ENCODE measurements around the gene PAQR5. TPM values are rescaled to one million over a fixed set of nuclear protein-coding genes. Genes with fewer than 3 reads are reported as not detected.
A peak's percentile ranks its signal among the peaks of the same experiment; 100 is the strongest.
"Not testable (repeated sequence)": the region's sequence is repeated elsewhere in the genome, so short reads cannot be mapped to it uniquely, and the experiment has no call there.

Gene PAQR5
- total RNA-seq, 1 donor = 1.1 TPM

- Histone ChIP-seq H3K36me3 (ENCODE audit: insufficient read depth, low read length) (no peaks in the 10 kb centered on the region), H3K27ac (ENCODE audit: low read depth, low read length) (no peak overlapping the region), H3K4me2 (ENCODE audit: insufficient read depth, low read length) (no peak overlapping the region), H3K79me2 (ENCODE audit: insufficient read depth, low read length) (no peaks in the 10 kb centered on the region), H3K9me3 (ENCODE audit: low read depth, low read length) (peaks cover 3% of the 10 kb centered on the region), H3K4me1 (ENCODE audit: insufficient read depth, low read length) (no peaks in the 10 kb centered on the region), H4K20me1 (ENCODE audit: insufficient read depth, low read length) (no peaks in the 10 kb centered on the region), H2AFZ (ENCODE audit: low read length) (no peak overlapping the region), H3K27me3 (ENCODE audit: insufficient read depth, low read length) (no peaks in the 10 kb centered on the region), H3K4me3 (ENCODE audit: insufficient read depth, low read length) (no peak overlapping the region)
- no peak for TF ChIP-seq CTCF (IDR thresholded peaks at IDR 0.05; ENCODE audit: extremely low read depth, low read depth, low read length)
- DNase-seq (ENCODE audit: insufficient read length, low spot score, missing footprints) = no peak
These were observed 8.2 kb upstream of the PAQR5 start for GRCh38 chr15:69290346-69291164.

DNA sequence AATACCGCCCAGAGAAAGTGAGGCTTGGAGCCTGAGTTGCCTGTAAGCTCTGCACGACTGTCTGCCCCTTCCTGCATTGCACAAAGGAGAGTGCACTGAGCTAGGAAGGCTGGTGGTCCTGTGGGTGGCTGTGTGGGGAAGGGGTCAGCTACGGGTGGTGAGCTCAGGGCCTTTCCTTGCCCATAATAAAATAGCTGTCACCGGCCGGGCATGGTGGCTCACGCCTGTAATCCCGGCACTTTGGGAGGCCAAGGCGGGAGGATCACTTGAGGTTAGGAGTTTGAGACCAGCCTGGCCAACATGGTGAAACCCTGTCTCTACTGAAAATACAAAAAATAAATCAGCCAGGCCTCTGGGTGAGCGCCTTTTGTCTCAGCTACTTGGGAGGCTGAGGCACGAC, 7.1 kb upstream of the PAQR5 start:
- H3K27me3 ChIP-seq (ENCODE audit: insufficient read depth, low read length); H3K4me2 ChIP-seq (ENCODE audit: insufficient read depth, low read length); H3K27ac ChIP-seq (ENCODE audit: low read depth, low read length); H3K9me3 ChIP-seq (ENCODE audit: low read depth, low read length); H3K4me1 ChIP-seq (ENCODE audit: insufficient read depth, low read length); H3K79me2 ChIP-seq (ENCODE audit: insufficient read depth, low read length); DNase-seq (ENCODE audit: insufficient read length, low spot score, missing footprints); H2AFZ ChIP-seq (ENCODE audit: low read length); H3K4me3 ChIP-seq (ENCODE audit: insufficient read depth, low read length); H4K20me1 ChIP-seq (ENCODE audit: insufficient read depth, low read length); H3K36me3 ChIP-seq (ENCODE audit: insufficient read depth, low read length): not testable (repeated sequence)

DNA sequence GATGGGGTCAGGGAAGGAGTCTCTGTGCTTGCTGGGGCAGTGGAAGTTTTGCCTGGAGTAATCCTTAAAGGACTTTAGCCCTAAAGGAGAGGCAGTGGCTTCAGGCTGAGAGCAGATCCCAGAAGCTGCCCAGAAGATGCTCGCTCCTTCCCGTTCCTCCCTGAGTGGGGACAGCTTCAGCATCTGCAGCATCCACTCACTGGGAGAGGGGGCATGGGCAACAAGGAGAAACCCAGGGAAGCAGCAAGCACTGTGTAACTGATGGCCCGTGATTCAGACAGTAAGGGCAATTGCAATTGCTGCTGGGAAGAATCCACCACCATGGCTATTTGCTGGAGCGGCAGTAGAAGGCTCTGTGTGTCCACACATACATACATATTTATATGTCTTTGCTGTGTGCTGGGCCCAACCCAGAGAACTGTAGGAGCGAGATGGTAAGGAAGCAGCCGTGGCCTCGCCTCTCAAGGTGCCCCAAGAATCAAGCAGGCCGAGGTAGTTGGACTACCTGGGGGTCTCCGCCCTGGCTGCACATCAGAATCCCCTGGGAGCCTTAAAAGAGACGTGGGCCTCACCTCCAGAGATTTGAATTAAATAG, 5.8 kb upstream of the PAQR5 start:
- Histone ChIP-seq H3K27ac (ENCODE audit: low read depth, low read length) (no peak overlapping the region), H3K79me2 (ENCODE audit: insufficient read depth, low read length) (no peaks in the 10 kb centered on the region), H3K4me2 (ENCODE audit: insufficient read depth, low read length) (no peak overlapping the region), H2AFZ (ENCODE audit: low read length) (no peak overlapping the region), H3K36me3 (ENCODE audit: insufficient read depth, low read length) (no peaks in the 10 kb centered on the region), H3K4me3 (ENCODE audit: insufficient read depth, low read length) (no peak overlapping the region), H3K9me3 (ENCODE audit: low read depth, low read length) (peaks cover 3% of the 10 kb centered on the region), H4K20me1 (ENCODE audit: insufficient read depth, low read length) (no peaks in the 10 kb centered on the region), H3K4me1 (ENCODE audit: insufficient read depth, low read length) (no peaks in the 10 kb centered on the region), H3K27me3 (ENCODE audit: insufficient read depth, low read length) (peaks cover 5% of the 10 kb centered on the region)
- no peak for TF ChIP-seq CTCF (IDR thresholded peaks at IDR 0.05; ENCODE audit: extremely low read depth, low read depth, low read length)
- no peak for DNase-seq (ENCODE audit: insufficient read length, low spot score, missing footprints)

DNA sequence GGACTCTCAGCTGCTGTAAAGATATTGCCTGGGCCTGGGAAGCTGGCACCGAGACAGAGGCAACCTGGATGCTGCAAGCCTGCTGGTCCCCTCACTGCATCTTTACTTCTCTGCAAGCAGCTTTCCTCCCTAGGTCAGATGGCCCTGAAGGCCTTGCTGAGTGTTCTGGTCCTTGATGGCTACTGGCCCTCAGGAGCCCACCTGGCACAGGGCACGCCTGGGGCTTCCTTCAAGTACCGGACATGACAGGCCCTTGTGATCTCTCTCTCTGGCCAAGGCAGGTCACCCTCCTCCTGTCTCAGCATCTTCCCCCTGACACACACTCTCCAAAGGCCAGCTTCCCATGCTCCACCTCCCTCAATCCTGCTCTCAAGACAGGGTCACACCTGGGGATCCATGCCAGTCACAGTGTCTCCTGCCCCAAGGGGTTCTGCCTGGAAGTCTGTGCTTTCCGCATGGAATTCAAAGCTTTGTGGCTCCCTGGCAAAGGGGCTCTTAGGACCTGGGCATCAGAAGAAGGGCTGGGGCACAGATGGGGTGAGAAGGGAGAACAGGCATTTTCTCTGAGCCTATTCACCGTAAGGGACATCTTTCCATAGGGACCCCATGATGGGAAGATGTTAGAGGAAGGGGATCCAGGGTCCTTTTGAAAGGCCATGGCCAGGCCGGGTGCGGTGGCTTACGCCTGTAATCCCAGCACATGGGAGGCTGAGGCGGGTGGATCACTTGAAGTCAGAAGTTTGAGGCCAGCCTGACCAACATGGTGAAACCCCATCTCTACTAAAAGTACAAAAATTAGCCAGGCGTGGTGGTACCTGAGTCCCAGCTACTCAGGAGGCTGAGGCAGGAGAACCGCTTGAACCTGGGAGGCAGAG, 4.7 kb upstream of the PAQR5 start:
- TF ChIP-seq CTCF (IDR thresholded peaks at IDR 0.05; ENCODE audit: extremely low read depth, low read depth, low read length) = no peak
- Histone ChIP-seq H3K36me3 (ENCODE audit: insufficient read depth, low read length) (no peaks in the 10 kb centered on the region), H4K20me1 (ENCODE audit: insufficient read depth, low read length) (no peaks in the 10 kb centered on the region), H3K27ac (ENCODE audit: low read depth, low read length) (no peak overlapping the region), H3K4me1 (ENCODE audit: insufficient read depth, low read length) (no peaks in the 10 kb centered on the region), H2AFZ (ENCODE audit: low read length) (no peak overlapping the region), H3K27me3 (ENCODE audit: insufficient read depth, low read length) (peaks cover 11% of the 10 kb centered on the region), H3K79me2 (ENCODE audit: insufficient read depth, low read length) (no peaks in the 10 kb centered on the region), H3K9me3 (ENCODE audit: low read depth, low read length) (peaks cover 3% of the 10 kb centered on the region), H3K4me3 (ENCODE audit: insufficient read depth, low read length) (no peak overlapping the region), H3K4me2 (ENCODE audit: insufficient read depth, low read length) (no peak overlapping the region)
- DNase-seq (ENCODE audit: insufficient read length, low spot score, missing footprints) = peak; percentile 66
